ENCODE measurements around the gene NT5DC3.

Gene NT5DC3

GRCh38 chr12:103745962-103746361 is 95.1 kb downstream of the NT5DC3 start:
- no peak for DNase-seq

DNA sequence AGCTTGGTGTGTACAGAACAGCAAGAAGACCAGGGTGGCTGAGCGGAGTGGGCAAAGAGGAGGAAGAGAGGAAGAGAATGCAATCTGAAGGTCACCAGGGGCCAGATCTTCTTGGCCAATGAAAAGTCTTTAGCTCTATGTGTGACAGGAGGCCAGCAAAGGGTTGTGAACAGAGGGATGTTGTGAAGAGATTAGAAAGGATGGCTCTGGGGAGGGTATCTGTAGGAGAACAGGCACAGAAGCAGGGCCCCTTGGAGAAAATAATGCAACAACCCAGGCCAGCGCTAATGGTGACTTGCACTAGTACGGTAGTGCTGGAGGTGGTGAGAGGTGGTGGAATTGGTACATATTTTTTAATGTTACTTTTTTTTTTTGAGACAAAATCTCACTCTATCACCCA is 97.2 kb downstream of the NT5DC3 start:
- DNase-seq = no peak

GRCh38 chr12:103742349-103742932 is 98.6 kb downstream of the NT5DC3 start:
- no peak for DNase-seq

- no peak for DNase-seq
Observed at GRCh38 chr12:103737881-103738280, 103.2 kb downstream of the NT5DC3 start.

DNA sequence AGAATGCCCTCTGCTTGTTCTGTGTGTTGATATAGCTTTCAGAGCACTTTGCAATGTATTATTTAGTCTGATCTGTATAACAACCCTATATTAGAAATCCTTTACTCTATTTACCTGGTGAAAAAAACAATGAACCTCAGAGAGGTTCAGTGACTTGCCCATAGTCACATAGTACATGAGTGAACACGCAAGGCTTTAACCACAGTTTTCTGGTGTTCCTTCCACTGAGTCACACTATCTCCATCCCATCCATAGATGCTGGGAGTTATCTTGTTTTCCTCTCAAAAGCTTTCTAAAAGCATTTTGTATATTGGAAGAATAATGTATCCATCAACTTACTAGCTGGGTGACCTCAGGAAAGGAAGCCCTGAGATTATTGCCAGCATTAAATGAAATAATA is 104.5 kb downstream of the NT5DC3 start:
- DNase-seq = no peak

GRCh38 chr12:103735291-103735690 is 105.7 kb downstream of the NT5DC3 start:
- DNase-seq = no peak

DNA sequence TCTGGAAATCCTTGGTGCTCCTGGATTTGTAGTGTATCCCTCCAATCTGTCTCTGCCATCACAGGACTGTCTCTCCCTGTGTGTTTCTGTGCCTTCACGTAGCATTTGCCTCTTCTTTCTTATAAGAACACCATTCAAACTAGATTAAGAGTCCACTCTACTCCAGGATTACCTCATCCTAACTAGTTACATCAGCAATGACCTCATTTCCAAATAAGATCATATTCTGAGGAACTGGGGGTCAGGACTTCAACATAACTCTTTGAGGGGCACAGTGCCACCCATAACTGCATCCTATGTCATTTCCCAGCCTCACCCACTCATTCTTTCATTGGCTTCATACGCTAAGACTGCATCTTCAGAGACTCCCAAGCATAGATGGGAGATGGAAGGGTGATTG is 106.2 kb downstream of the NT5DC3 start:
- no peak for DNase-seq

DNA sequence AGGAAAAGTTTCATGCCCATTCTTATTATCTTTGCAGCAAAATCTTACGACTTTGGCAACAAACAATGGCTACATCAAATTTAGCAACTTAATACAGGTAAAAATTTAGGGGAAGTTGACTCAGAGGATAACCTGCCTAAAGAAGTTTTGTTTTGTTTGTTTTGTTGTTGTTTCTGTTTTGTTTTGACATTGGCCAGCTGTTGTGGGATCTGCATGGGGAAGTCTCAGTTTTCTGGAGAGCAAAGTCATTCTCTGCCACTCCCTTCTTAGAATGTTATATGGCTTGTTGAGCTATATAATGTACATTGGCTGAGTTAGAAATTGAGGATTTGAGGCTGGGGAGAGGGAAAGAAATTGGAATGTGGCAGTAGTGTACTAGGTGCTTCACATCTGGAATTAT is 109.5 kb downstream of the NT5DC3 start:
- no peak for DNase-seq

- DNase-seq = no peak
Observed at GRCh38 chr12:103729499-103729898, 111.5 kb downstream of the NT5DC3 start.

DNA sequence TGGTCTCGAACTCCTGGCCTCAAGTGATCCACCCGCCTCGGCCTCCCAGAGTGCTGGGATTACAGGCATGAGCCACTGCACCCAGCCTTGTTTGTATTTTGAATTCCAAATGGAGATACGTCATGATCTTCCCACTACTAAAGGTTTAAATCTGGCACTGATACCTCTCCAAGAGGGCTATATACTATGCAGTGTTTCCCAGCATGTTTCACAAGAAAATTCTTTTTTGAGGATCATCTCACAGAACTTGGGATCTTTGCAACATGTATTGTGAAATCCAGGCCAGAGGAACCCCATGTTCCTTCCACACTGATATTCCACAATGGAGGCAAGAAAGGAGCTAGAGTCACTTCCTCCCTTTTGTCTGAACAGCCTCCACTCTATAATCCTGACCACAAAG is 112.7 kb downstream of the NT5DC3 start:
- no peak for DNase-seq

- no peak for DNase-seq
Observed at GRCh38 chr12:103727638-103728037, 113.4 kb downstream of the NT5DC3 start.

- DNase-seq = no peak
Observed at GRCh38 chr12:103725398-103725797, 115.6 kb downstream of the NT5DC3 start.

Measured in effector CD8-positive, alpha-beta T cell (primary cell).